ENCODE results near the gene SLC9A9.
"Not testable (repeated sequence)": the region's sequence is repeated elsewhere in the genome, so short reads cannot be mapped to it uniquely, and the experiment has no call there.

The SLC9A9 gene

DNA sequence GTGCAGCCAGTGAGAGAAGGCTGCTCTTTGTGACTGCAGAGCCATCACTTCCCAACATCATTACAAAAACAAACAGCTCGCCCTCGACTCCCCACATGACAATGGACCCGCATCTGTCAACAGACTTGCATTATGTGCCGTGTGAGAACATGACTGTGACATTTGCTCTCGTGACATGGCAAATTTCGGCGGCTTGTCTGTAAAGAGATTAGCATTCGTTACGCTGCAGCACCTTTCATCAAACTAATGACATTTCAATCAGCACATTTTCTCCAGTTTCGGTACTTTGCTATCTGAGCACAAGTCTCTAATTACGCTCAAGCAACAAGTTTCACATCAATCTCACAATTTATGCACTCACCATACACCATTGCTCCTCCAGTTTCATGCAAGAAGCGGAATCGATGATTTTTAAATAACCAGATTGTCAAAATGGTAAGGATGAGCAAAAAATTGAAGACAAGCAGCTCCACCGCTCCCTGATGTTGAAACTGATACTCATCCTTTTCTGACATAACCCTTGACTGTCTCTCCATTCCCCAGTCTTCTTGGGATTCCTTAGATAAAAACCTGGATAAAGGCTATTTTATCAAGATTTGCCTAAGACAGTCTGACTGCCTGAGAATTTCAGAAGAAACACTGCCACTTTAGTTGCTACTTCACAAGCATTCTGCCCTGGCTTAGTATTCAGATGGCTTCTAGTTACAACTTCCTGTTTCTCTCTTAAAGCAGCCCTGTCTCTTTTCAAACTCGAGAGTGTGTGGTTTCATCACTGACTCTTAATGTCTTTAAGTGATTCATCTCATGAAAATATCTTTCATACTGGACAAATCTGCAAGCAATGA is at the start of gene SLC9A9:
SLC9A9 (minus strand) TSS at position 682 of the 845 bp plus-strand sequence; CDS start at position 536, 146 bp downstream.
- DNase-seq, result peak; percentile 75

GRCh38 chr3:143897576-143898295 is 49.5 kb upstream of the SLC9A9 start:
- no peak for DNase-seq

- DNase-seq, result no peak
Measured at GRCh38 chr3:143896486-143896885, 48.2 kb upstream of the SLC9A9 start.

- DNase-seq, result no peak
Measured at GRCh38 chr3:143895805-143896204, 47.5 kb upstream of the SLC9A9 start.

DNA sequence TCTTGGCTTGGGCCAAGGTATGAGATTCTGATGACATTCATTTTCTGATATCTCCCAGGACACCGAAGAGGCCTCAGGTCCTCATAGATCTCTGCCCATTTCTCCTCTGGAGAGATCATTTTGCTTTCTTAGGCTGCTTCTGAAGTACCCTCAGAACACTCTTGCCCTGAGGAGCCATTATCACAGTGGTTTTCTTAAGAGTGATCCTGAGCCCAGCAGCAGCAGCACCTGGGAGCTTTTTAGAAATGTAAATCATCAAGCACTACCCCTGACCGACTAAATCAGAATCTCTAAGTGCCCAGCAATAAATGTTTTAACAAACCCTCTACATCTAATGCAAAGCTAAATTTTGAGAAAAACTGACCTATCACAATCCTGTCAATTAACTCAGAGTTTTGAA is 40.6 kb upstream of the SLC9A9 start:
- DNase-seq, result no peak

DNA sequence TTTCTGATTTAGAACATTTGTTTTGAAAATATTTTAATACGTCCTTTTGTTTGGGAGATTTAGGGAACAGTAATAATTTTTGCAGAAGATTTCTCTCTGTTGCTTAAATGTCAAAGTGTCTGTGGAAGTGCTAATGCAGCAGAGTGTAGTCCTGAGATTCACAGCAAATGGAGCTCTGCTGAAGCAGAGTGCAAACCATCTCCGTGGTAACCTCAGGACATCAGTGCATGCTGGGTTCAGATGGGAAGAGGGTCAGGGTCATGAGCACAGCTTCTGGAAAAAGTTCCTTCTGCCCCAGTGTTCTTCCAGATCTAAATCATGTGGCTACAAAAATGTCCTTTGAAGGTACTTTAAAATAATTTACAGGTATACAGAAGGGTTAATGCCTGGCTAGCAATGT is 39.9 kb upstream of the SLC9A9 start:
- no peak for DNase-seq

DNA sequence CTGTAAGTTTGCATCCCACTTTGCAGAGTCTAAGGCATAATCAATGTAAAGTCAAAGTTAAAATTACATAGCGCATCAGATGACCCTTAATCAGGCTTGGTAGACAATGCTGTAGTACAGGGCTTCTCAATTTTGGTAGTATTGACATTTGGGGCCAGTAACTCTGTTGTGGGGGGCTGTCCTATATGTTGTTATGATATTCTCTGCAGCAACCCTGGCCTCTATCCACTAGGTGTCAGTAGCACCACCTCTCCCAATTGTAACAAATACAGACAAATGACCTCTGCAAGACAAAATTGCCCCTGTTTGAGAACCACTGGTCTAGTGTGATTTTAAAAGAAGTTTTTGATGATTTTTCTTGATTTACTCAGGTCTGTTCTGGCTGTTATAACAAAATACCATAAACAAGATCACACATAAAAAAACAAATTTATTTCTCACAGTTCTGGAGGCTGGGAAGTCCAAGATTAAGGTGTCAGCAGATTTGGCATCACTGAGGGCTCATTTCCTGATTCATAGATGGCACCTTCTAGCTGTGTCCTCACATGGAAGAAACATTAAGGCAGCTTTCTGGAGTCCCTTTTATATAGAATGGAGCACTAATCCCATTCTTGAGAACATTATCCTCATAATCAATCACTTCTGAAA is 37.6 kb upstream of the SLC9A9 start:
- no peak for DNase-seq

GRCh38 chr3:143884861-143885260 is 36.6 kb upstream of the SLC9A9 start:
- DNase-seq, result no peak

GRCh38 chr3:143883151-143883550 is 34.9 kb upstream of the SLC9A9 start:
- DNase-seq, result no peak

DNA sequence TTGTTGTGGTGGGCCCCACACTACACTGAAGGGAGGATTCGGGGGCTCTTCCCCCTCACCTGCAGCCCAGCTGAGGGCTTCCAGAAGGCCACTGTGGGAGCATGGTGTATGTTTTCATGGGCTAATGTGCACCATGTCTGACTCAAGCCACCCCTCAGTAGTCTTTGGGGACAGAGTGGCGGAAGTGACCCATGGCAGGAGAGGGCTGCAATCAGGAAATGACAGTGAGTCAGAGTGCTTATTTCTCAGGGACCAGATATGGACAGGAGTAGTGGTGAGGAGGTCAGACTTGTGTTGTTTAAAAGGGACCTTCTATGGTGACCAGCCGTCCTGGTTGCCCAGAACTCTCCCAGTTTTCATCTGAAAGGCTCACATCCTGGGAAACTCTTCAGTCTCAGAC is 32.8 kb upstream of the SLC9A9 start:
- no peak for DNase-seq

DNA sequence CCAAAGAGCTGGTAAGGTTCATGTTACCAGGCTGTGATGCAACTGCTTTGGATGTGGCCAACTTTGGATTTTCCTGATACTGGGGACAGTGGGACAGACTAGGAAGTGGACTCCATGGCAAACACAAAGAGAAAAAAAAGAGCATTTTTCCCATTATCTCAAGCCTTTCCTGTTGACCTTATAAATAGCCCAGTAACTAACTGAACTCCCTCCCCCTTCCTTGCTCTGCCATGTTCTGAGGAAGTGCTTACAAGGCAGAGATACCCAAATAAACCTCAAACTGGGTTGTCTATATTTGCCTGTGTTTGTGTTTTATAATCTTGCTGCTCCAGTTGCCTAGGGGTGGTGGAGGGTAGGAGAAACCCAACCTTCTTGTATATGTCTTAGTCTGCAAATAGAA is 27.3 kb upstream of the SLC9A9 start:
- DNase-seq, result no peak

GRCh38 chr3:143873553-143873952 is 25.3 kb upstream of the SLC9A9 start:
- not testable (repeated sequence) for DNase-seq

DNA sequence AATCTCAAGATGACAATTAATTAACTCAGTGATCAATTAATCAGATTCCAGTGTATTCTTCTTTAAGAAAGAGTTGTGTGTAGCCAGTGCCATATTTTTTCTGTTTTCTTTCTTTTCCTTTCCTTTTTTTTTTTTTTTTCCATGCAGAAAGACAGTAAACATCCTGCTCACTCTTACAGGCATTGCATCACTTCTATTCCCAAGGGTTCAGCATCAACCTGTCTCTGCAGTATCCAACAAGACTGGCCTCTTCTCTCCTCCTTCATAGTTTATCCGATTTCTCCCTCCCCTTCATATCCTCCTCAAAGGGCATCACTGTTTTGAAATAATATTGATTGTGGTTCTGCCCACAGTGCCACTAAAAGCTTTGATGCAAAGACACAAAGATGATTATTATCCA is 17.0 kb upstream of the SLC9A9 start:
- no peak for DNase-seq

DNA sequence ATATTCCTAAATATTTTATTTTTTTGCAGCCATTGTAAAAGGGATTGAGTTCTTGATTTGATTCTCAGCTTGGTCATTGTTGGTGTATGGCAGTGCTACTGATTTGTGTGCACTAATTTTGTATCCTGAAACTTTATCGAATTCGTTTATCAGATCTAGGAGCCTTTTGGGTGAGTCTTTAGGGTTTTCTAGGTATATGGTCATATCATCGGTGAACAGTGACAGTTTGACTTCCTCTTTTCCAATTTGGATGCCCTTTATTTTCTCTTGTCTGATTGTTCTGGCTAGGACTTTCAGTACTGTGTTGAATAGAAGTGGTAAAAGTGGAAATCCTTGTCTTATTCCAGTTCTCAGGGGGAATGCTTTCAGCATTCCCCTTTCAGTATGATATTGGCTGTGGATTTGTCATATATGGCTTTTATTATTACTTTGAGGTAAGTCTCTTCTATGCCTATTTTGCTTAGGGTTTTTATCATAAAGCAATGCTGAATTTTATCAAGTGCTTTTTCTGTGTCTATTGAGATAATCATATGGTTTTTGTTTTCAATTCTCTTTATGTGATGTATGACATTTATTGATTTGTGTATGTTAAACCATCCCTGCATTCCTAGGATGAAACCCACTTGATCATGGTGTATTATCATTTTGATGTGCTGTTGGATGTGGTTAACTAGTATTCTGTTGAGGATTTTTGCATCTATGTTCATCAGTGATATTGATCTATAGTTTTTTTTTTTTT is 11.4 kb upstream of the SLC9A9 start:
- DNase-seq, result no peak

DNA sequence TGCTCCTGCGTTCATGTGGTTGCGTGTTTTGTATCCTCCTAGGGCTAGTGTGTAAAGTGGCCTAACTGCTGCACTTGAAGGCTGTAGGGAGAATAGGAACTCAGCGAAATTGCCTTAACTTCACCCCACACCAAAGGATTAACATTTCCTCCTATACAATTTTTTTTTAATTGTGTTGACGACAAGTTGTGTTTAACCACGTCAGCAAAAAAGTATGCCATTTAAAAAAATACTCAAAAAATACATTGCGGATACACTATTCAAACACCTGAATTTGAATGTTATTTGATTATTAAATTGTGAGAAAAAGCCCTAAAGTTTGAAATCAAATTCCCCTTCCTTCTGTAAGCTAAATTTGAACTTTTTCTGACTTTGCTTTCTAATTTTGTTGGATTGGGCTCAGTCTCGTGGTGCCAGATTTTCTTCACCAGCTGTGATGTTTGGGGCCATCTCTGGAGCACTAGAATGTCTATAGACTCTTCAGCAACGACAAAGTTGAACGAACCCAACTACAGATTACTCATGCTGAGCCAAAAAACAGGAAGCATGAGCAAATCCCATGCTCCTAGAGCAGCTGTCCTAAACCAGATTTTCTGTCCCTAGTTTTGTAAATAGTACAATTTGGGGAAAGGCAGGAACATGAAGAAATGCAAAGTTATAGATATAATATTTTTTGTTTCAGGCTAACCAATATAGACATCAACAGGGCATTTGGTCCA is 8.1 kb upstream of the SLC9A9 start:
- DNase-seq, result no peak

DNA sequence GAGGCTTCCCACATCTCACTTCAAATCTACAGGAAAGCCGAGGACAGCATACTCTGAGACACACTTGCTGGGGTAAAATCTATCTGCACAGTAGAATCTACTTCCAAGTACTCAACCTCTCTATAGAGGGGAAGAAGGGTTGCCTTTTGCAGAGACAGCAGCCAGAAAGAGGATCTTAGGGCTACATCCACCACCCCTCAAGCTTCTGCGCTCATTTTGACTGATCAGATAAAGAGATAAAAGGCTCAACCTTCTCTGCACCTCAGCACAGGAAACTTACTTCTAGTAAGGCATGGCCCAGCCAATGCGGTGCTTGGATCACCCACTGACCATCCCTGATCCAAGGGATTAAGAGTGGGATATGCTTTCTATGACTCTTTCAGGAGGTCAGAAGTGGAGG is 6.9 kb upstream of the SLC9A9 start:
- no peak for DNase-seq

DNA sequence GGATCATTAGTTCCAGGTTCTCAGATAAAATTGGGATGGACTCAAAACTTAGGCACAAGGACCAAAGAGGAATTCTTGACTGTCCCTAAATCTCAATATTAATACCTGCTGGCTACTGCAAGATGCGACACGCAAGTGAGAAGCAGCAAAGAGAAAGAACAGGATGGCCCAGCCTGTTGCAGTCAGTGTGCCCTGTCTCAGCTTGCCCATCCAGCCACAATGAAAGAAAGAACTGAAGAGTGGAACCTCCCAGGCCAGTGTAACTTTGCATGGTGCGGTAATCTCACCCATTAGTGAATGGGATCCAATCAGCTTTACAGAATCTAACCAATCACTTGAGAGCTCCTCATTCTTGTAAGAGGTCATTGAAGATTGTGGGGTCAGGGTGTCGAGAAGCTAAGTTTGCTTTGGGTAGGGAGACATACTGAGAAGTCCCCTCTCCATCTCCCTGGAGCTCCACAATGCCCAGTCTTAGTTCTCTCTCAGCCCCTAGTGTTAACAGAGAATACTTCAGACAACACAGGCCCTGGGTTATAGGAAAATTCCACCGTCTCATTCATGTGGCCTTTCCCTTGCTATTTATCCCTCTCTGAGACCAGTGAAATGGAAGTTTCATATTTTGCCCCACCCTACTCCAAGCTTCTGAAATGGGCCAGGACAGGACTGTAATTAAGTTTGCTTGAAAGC is 3.2 kb upstream of the SLC9A9 start:
- no peak for DNase-seq

DNA sequence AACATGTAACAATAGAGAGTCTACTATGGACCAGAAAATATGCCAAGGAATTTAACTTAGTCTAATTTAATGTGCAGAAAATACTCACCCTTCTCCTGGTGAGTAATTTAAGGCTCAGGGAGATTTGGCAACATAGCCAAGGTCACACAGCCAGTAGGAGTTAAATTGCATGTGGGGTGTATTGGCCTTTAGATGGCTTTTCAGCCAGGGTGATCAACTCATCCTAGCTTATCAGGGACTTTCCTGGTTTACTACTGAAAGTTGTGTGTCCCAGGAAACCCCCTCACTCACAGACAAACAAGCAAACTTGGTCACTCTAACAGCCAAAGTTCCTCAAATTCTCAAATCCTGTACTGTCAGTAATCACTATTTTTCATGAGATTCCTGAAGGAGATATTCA is 2.6 kb upstream of the SLC9A9 start:
- no peak for DNase-seq

- no peak for DNase-seq
Measured at GRCh38 chr3:143849854-143850549, 1.7 kb upstream of the SLC9A9 start.

DNA sequence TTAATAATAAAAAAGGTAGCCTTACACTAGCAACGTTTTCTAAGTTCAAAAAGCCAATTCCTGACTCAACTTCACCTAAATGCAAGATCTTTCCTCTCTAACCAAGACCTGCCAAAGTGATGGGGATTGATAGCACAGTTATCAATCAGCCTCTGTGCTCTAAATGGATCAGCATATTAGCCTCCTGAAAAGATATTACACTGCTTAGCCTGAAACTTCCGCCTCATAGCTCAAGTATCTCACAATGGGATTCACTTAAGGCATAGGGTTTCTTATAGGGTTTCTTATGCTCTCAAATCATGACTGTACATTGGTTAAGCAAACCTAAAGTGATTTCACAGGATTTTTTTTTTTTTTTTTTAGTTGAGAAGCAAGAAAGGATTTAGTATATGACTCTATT is 436 bp upstream of the SLC9A9 start:
- no peak for DNase-seq

- DNase-seq, result no peak
Measured at GRCh38 chr3:143843587-143843986, 4.7 kb downstream of the SLC9A9 start.
